GM19025 (cell line): ENCODE data around the gene FOXE1.

Experiments
- ATAC-seq: cut with Tn5 transposase; IDR thresholded peaks from one replicate; pipeline ENCODE4 v1.9.1; 2021; ENCODE audit warnings: mild to moderate bottlenecking, low read depth, moderate library complexity; ENCODE audit not compliant: unreplicated experiment

The FOXE1 gene

DNA sequence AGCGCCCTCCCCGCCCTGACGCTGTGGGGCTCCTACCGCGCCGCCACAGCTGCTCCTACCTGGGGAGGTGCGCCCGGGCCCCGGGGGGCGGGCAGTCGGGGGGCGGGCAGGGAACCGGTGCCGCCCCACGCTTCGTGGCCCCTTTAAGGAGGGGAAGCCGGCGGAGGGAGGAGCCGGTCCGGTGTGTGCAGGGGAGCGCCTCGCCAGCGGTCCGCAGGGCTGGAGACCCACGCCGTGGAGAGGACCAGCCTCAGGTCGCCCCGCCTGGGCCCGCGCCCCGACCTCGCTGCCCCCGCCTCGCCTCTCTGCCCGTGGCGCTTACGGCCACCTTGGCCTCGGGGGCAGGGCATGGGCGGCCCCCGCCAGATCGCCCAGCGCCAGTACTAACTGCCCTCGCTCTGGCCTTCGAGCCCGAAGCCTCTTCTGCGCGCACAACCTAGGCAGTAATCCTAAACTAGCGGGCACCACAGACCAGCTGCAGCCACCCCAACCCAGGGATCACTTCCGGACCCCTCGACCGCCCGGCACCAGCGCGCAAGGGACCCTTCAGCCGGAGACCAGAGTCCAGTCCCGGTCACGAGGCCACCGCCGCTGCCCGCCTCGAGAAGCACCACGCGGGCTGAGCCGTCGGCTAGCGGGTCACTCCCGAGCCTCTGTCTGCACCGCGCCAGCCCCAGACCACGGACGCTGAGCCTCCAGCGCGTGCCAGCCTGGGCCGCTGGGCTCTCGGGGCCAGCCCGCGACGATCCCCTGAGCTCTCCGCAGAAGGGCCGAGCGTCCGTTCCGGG is at the start of gene FOXE1:
Gene FOXE1 (plus strand): TSS at position 171 of the 788 bp plus-strand sequence. CDS start 689 bp downstream, outside the sequence.
- no peak for ATAC-seq

GRCh38 chr9:97804059-97804365 is 49.0 kb upstream of the FOXE1 start:
- no peak for ATAC-seq

GRCh38 chr9:97806721-97807120 is 46.3 kb upstream of the FOXE1 start:
- no peak for ATAC-seq

GRCh38 chr9:97807681-97808080 is 45.3 kb upstream of the FOXE1 start:
- ATAC-seq, result no peak

- no peak for ATAC-seq
Measured at GRCh38 chr9:97808415-97808814, 44.6 kb upstream of the FOXE1 start.

- ATAC-seq, result no peak
Measured at GRCh38 chr9:97808972-97809371, 44.1 kb upstream of the FOXE1 start.

- ATAC-seq, result no peak
Measured at GRCh38 chr9:97809666-97810344, 43.2 kb upstream of the FOXE1 start.

- ATAC-seq, result no peak
Measured at GRCh38 chr9:97811533-97812246, 41.3 kb upstream of the FOXE1 start.

DNA sequence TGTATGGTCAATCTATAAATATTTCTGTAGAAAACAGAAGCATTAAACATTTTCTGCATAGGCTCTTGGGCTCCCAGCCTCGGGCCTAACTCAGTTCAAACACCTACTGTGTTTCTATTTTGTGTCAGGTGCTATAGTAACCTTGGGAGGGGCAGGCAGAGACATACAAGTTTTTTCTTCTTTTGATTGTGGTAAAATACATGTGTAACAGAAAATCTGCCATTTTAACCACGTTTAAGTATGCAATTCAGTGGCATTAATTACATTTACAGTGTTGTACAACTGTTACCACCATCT is 40.8 kb upstream of the FOXE1 start:
- ATAC-seq, result no peak

DNA sequence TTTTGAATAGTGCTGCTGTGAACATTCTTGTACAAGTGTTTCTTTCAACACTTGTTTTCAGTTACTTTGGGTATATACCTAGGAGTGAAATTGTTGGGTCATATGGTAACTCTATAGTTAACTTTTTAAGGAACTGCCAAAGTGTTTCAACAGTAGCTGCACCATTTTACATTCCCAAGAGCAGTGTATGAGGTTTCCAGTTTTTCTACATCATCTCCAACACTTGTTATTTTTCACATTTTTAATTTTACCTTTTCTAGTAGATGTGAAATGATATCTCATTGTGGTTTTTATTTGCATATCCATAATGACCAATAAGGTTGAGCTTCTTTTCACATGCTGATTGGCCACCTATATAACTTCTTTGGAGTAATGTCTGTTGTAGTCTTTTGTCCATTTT is 40.0 kb upstream of the FOXE1 start:
- ATAC-seq, result no peak

- no peak for ATAC-seq
Measured at GRCh38 chr9:97819735-97820134, 33.3 kb upstream of the FOXE1 start.

GRCh38 chr9:97820373-97820772 is 32.7 kb upstream of the FOXE1 start:
- ATAC-seq, result no peak

DNA sequence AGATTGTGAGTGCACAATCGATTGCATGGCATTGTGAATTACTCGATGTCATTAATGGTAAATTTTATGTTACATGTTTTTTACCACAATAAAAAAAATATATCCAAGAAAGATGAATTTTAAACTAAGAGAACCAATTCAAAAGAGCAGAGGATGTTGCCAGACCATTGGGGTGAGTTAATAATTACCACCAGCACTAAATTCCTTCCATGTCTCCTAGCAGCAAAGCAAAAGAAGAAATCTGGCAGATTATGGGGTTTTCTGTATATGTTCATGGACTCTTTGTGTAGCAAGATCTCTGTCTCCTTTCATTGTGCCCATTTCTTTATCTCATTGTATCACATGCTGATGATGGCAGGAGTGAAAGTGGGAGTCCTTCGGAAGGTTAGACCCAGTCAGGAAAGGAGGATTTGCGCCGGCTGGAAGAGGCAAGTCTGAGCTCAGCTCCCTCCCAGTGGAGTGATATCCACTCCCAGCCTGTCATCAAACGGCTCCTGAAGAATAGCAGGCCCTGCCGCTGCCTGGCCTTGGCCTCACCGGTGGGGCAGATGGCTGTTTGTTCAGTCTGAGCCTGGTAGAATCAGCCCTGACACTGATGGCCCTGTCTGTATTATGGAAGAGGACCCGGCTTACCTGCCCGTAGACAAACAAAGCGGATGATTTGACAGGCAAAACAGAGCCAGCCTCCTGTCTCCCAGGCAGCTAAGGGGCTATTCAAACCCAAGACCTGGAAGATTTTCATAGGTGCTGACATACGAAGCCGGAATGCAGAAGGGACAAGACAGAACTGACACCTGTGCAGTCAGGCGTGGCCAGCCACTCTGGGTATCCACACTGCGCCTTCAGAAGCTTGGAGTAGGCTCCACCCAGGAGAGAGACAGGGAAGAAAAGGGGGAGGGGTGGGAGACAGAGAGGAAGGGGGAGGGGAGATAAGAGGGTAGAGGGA is 21.9 kb upstream of the FOXE1 start:
- ATAC-seq, result no peak

GRCh38 chr9:97831843-97832636 is 21.0 kb upstream of the FOXE1 start:
- ATAC-seq, result no peak

GRCh38 chr9:97840521-97840920 is 12.5 kb upstream of the FOXE1 start:
- ATAC-seq, result no peak

- ATAC-seq, result no peak
Measured at GRCh38 chr9:97842960-97843359, 10.1 kb upstream of the FOXE1 start.

GRCh38 chr9:97845130-97845529 is 7.9 kb upstream of the FOXE1 start:
- no peak for ATAC-seq

DNA sequence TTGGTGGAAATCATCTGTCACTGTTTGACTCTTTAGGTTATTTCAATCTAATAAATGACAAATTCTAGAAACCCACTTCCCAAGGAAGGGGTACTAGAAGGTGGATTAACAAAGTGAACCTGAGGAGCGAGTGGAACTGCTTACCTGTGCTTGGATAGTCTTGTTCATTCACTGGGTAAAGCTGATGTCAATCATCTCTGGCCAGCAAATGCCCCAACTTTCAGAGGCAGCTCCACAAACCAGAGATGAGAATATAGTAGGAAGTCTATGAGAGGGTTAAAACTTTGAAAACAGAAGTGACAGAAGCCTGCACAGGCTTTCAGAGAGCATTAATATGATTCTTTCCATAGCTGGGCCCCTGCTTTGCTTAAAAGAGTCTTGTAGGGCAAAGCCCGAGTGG is 7.3 kb upstream of the FOXE1 start:
- ATAC-seq, result no peak

DNA sequence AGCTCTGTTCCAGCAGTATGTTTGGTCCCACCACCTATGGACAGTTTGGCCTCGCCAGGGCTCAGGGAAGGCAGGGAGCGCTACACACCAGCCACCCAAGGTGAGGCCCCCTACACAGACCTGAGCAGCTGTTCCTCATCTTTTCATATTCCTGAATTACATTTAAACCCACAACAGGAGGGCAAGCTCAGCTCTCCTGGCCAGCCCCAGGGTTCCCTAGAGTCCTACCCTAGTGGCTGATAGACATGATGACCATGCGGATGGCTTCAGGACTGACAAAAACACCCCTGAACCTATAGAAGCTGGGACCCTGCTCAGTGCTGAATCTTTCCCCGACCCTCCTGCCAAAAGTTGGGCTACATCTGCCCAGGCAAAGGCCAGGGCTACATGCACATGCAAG is 6.7 kb upstream of the FOXE1 start:
- no peak for ATAC-seq
